ENCODE data around the gene SPHK2.
"Not testable (repeated sequence)": the region's sequence is repeated elsewhere in the genome, so short reads cannot be mapped to it uniquely, and the experiment has no call there.

The SPHK2 gene

DNA sequence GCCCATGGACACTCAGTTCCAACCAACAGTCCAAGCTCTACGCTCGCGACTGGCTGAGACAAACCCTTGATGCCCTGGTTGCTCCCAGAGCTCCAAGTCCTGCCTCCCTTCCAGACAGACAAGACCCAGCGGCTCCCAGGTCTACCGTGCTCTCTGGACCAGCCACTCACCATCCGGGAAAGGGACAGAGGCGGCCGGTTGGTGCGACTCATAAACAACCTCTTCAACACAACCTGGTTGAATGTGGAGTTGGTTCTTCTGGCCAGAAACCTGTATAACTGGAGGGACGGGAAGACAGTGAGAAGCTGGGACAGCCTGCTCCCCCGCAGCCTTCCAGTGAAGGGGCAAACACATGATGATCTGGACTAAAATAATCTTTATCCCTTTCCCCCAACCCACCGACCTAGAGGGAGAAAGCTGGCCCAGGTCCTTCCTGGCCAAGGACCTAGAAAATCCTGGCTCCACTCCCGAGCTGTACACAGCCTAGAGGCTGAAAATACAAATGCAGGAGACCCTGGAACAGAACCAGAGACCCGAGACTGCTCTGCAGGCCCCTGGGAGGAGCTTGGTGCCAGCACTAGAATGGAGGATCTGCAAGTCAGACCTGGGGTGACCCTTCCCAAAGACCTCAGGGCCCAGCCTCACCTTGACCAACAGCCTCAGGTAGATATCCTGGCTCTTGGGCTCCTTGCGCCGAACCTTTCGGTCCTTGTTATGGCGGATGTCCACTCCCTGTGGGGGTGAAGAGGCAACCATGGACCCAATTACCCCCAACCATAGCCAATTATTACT, 2.0 kb upstream of the SPHK2 start:
- DNase-seq, result no peak
- in situ Hi-C loops (cut with MboI; ENCODE audit: low pct_unique_long_range_greater_than_20kb, low sequenced_read_pairs), result no loop called here

DNA sequence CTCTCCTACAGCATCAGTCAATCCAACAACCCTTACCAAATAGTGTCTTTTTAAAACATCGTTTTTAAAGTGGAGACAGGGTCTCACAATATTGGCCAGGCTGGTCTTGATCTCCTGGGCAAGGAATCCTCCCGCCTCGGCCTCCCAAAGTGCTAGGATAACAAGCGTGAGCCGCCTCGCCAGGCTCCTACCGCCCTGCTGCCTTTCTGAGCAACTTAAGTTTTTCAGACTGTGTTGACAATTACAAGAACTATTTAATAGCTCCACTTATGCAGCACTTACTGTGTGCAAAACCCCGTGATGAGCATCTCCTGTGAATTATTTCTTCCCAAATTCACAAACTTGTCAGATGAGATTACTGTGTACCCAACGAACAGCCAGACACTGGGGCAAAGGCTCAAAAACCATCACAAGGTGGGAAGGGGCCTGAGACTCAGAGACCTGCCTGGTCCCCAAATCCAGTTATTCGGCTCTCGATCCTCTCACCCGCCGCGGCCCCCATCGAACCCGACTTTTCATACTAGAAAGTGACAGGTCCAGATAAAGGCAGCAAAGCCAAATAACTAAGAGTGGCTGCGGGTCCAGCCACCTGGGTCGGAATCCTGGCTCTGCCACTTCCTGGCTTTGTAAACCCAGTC, 909 bp upstream of the SPHK2 start:
- in situ Hi-C loops (cut with MboI; ENCODE audit: low pct_unique_long_range_greater_than_20kb, low sequenced_read_pairs), result no loop called here
- no peak for DNase-seq

DNA sequence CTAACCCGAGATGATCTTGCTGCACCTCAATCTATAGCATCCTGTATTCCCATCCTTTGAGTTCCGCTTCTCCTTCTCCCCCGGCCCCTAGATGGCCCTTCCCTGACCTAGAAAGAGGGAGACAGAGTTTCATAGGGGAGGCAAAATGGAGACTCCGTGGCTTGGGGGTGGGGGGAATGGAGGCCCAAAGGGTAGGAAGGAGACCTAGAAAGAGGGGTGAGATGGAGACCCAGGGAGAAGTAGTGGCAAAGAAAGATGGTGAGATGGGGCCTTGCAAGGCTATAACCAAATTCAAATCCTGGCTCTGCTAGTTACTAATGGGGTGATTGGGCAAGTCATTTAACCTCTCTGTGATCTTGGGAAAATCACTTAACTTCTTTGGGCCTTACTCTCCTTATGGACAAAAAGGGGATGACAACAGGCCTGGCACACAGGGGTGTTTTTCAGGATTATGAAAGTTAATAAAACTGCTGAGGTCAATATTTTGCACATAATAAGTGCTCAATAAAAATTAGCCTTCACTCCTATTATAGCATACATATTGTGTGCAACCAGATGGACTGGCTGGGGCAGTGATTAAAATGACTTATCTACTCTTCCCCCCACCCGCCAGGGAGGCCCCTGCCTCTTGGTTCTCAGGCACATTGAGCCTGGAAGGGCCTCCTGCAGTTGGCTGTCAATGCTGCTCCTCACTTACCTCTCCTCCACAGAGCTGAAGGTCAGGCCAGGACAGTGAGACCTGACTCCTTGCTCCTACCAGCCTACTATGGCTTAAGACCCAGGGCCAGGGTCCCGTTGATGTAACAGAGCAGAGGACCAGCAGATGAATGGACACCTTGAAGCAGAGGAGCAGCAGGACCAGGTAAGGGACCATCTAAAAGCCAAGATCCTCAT, 633 bp downstream of the SPHK2 start:
- in situ Hi-C loops (cut with MboI; ENCODE audit: low pct_unique_long_range_greater_than_20kb, low sequenced_read_pairs), result no loop called here
- no peak for DNase-seq

DNA sequence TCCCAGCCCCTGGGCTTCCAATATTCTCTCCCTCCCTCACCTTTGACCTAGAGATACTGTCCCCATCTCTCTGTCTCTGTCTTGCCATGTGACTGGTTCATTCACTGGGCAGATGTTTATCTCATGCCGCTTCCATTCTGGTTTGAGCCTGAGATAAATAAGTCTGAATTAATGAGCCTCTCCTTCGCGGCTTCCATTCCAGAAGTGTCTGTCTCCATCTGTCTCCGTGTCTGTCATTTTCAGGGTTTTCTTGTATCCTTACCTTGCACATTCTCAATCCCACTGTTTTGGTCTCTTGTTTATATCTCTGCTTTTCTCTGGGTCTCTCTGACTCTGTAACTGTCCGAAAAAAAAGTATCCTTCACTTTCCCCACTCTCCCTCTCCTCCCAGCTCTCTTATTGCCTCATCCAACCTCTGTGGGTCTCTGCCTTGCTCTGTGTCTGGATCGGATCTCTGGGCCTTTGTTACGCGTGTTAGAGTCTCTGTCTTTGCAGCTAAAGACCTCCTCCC, 4.3 kb downstream of the SPHK2 start:
- in situ Hi-C loops (cut with MboI; ENCODE audit: low pct_unique_long_range_greater_than_20kb, low sequenced_read_pairs), result no loop called here

DNA sequence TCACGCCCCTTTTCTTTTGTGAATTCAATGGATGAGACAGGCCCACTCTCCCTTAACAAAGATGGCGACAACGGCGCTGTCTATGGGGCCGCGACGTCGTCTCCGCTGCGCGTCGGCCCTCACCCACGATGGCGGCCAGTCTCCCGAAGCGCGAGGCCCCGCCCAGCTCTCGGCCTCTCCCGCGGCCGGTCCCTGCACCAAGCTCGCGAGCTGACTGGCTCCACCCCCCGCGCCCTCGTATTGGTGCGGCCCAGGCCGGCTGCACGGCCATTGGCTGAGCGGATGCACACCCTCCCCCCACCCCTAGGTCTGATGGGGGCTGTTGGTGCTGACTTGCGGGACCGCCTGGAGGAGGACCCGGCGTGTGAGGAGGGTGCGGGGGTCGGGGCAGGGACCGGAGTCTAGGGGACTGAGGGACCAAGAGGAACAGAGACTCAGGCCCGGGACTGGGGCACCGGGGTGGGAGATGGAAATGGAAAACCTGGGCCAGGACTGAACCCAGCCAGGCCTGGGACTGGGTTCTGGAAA, 4.8 kb downstream of the SPHK2 start:
- peak; percentile 97 for DNase-seq
- in situ Hi-C loops (cut with MboI; ENCODE audit: low pct_unique_long_range_greater_than_20kb, low sequenced_read_pairs), result no loop called here

More for the DNA sequence above, 4.3 kb downstream of the SPHK2 start:
- no peak for DNase-seq

DNA sequence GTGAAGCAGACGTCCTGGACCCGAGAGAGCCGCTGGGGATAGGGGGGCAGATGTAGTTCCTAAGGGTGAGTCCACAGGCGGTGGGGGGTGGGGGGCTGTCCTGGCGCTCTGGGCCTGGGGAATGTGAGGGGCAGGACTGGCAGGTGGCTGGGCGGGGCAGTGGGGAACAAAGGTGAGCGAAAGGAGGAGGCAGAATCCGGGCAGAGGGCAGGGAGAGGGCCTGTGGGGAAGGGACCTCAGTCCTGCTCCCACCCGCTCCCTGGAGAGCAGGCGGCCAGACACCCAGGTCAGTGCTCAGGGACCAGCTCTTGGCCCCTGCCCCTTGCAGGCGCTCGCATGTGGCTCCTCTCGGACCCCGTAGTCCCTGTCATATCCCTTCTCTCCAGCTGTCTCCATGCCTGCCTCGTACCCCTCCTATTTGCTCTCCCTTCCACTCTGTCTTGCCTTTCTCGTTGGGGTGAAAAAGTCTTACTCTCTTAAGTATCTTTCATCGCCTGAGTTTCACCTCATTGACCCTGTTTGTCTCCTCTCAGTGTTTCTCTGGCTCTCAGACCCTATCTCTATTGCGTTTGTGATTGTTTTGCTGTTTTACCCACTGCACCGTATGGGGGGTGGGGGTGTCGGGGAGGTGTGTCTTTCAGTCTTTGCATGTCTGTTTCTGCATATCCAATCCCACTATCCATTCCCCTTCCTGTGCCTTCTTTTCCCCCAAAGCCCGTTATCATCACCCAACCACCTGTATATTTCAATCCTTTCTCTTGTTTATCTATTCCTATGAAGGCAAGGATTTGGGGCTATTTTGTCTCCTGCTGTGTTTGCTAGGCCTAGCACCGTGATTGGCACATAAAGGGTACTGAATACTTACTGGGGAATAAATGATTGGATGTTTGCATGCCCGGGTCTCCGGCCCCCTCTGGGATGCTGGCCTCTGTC, 5.8 kb downstream of the SPHK2 start:
- in situ Hi-C loops (cut with MboI; ENCODE audit: low pct_unique_long_range_greater_than_20kb, low sequenced_read_pairs), result no loop called here

DNA sequence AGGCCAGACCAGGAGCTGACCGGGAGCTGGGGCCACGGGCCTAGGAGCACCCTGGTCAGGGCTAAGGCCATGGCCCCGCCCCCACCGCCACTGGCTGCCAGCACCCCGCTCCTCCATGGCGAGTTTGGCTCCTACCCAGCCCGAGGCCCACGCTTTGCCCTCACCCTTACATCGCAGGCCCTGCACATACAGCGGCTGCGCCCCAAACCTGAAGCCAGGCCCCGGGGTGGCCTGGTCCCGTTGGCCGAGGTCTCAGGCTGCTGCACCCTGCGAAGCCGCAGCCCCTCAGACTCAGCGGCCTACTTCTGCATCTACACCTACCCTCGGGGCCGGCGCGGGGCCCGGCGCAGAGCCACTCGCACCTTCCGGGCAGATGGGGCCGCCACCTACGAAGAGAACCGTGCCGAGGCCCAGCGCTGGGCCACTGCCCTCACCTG, 6.6 kb downstream of the SPHK2 start:
- in situ Hi-C loops (cut with MboI; ENCODE audit: low pct_unique_long_range_greater_than_20kb, low sequenced_read_pairs), result no loop called here

More for the DNA sequence above, 5.8 kb downstream of the SPHK2 start:
- no peak for DNase-seq

DNA sequence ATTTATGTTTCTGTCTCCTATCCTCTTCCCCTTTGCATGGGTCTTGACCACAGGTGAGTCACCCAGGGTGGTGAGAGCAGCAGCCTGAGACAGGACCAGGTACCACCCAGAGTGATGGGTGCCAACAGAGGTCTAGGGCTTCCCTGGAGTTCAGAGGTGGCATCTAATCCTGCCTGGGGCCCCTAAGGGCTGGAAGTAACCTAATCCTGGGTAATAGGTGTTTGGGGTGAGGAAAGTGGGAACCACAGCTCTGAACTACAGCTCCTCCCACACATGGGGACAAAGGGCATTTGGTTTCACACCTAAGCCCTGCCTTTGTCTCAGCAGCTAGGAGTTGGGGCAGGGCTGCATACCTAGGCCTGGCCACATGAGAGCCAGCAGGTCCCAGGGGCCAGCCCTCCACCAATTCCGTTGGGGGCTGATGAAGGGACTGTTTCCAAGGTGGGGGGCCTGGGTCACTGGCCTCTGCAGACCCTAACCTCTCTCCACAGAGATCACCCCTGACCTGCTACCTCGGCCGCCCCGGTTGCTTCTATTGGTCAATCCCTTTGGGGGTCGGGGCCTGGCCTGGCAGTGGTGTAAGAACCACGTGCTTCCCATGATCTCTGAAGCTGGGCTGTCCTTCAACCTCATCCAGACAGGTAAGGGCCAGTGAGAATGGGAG, 8.0 kb downstream of the SPHK2 start:
- DNase-seq, result no peak
- in situ Hi-C loops (cut with MboI; ENCODE audit: low pct_unique_long_range_greater_than_20kb, low sequenced_read_pairs), result no loop called here

More for the DNA sequence above, 6.6 kb downstream of the SPHK2 start:
- DNase-seq, result no peak

DNA sequence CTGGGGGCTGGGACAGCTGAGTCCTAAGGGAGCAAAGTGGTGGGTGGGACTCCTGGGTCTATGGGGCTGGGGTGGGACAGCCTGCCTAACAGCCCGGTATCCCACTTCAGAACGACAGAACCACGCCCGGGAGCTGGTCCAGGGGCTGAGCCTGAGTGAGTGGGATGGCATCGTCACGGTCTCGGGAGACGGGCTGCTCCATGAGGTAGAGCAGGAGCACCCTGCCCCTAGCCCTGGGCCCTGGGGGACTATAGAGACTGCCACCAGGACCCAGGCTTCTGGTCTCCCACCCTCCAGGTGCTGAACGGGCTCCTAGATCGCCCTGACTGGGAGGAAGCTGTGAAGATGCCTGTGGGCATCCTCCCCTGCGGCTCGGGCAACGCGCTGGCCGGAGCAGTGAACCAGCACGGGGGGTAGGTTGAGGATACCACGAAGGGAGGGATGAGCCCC, 8.6 kb downstream of the SPHK2 start:
- DNase-seq, result no peak
- in situ Hi-C loops (cut with MboI; ENCODE audit: low pct_unique_long_range_greater_than_20kb, low sequenced_read_pairs), result no loop called here

DNA sequence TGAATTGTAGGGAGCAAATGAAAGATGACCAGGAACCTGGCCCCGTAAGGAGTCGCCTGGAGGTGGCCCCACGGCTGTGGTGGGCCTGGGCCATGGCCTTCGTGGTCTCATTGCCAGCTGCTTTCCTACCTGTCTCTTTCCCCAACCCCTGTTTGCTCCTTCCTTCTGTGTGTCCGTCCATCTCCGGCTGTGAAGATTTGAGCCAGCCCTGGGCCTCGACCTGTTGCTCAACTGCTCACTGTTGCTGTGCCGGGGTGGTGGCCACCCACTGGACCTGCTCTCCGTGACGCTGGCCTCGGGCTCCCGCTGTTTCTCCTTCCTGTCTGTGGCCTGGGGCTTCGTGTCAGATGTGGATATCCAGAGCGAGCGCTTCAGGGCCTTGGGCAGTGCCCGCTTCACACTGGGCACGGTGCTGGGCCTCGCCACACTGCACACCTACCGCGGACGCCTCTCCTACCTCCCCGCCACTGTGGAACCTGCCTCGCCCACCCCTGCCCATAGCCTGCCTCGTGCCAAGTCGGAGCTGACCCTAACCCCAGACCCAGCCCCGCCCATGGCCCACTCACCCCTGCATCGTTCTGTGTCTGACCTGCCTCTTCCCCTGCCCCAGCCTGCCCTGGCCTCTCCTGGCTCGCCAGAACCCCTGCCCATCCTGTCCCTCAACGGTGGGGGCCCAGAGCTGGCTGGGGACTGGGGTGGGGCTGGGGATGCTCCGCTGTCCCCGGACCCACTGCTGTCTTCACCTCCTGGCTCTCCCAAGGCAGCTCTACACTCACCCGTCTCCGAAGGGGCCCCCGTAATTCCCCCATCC, 9.4 kb downstream of the SPHK2 start:
- in situ Hi-C loops (cut with MboI; ENCODE audit: low pct_unique_long_range_greater_than_20kb, low sequenced_read_pairs), result no loop called here
- no peak for DNase-seq

DNA sequence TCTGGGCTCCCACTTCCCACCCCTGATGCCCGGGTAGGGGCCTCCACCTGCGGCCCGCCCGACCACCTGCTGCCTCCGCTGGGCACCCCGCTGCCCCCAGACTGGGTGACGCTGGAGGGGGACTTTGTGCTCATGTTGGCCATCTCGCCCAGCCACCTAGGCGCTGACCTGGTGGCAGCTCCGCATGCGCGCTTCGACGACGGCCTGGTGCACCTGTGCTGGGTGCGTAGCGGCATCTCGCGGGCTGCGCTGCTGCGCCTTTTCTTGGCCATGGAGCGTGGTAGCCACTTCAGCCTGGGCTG, 9.9 kb downstream of the SPHK2 start:
- DNase-seq, result no peak
- in situ Hi-C loops (cut with MboI; ENCODE audit: low pct_unique_long_range_greater_than_20kb, low sequenced_read_pairs), result no loop called here

DNA sequence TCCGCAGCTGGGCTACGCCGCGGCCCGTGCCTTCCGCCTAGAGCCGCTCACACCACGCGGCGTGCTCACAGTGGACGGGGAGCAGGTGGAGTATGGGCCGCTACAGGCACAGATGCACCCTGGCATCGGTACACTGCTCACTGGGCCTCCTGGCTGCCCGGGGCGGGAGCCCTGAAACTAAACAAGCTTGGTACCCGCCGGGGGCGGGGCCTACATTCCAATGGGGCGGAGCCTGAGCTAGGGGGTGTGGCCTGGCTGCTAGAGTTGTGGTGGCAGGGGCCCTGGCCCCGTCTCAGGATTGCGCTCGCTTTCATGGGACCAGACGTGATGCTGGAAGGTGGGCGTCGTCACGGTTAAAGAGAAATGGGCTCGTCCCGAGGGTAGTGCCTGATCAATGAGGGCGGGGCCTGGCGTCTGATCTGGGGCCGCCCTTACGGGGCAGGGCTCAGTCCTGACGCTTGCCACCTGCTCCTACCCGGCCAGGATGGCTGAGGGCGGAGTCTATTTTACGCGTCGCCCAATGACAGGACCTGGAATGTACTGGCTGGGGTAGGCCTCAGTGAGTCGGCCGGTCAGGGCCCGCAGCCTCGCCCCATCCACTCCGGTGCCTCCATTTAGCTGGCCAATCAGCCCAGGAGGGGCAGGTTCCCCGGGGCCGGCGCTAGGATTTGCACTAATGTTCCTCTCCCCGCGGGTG, 10.4 kb downstream of the SPHK2 start:
- in situ Hi-C loops (cut with MboI; ENCODE audit: low pct_unique_long_range_greater_than_20kb, low sequenced_read_pairs), result no loop called here
- no peak for DNase-seq

DNA sequence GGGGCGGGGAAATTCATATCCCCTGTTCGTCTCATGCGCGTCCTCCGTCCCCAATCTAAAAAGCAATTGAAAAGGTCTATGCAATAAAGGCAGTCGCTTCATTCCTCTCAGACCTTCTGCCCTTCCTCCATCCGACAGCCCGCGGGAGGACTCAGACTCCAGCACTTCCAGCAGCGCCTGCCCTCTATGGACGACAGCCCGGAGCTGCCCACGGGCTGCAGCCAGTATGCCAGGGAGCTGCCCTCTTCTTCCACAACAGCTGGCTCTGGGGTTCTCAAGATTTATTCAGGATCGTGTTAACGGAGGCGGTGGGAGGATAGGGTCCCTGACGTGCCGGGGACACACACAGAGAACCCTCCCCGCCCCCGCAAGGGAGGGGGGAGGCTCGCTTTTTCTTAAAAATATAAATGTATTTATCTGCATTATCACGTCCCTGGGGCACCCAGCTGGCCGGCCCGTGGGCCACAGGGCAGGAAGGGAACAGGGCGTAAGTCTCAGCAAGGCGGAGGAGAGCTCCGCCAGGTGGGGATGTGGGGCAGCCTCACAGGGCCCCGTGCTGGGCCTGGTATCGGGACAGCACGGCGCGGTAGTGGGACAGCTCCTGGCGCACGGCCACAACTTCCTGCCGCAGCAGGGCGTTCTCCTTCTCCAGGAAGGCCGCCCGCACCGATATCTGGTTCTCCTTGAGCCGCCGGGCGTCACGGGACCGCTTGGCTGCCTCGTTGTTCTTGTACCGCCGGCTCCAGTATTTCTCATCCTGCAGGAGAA, 11.2 kb downstream of the SPHK2 start:
- in situ Hi-C loops (cut with MboI; ENCODE audit: low pct_unique_long_range_greater_than_20kb, low sequenced_read_pairs), result no loop called here
- no peak for DNase-seq

DNA sequence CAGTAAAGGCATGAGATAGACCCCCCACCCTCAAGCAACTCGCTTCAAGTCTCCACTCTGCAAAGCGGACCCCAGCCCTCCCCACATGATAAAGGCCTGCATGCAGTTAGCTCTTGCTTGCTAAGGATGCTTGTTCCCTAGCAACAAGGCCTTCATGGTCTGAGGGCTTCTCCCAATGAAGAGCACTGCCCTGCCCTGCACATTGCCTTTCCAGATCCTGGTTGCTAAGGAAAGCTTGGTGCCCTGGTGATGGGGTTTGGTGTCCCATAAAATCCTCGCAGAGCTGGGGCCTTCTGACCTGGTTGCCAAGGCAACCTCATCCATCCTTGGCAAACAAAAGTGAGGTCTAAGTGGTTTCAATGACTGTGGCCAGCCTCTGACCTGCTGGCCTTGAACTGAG, 11.9 kb downstream of the SPHK2 start:
- DNase-seq, result no peak
- in situ Hi-C loops (cut with MboI; ENCODE audit: low pct_unique_long_range_greater_than_20kb, low sequenced_read_pairs), result no loop called here

DNA sequence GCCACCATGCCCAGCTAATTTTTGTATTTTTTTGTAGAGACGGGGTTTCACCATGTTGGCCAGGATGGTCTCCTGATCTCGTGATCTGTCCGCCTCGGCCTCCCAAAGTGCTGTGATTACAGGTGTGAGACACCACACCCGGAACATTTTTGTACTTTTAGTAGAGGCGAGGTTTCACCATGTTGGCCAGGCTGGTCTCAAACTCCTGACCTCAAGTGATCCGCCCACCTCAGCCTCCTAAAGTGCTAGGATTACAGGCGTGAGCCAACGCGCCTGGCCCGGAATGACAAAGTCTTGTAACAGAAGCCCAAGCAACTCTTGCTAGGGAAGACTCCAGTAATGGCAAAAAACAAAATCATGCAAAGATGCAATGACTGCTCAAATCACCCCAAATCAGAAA, 13.0 kb downstream of the SPHK2 start:
- DNase-seq; in situ Hi-C loops (cut with MboI; ENCODE audit: low pct_unique_long_range_greater_than_20kb, low sequenced_read_pairs): not testable (repeated sequence)

DNA sequence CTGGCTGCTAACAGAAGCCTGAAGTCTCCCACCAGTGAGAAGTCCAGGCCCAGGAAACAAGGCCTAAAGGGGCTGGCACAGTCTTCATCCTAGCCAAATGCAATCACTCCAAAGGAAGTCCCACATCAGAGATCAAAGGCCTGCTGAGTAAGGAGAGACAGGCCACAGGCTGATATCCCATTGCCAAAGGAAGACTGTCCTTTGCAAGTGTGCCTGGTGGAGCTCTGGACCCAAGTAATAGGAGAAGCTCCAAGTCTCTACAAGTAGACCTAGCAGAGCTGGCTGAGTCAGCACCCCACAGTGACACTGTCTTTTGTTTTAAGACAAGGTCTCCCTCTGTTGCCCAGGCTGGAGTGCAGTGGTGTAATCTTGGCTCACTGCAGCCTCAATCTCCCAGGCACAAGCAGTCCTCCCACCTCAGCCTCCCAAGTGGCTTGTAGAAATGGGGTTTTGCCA, 13.4 kb downstream of the SPHK2 start:
- in situ Hi-C loops (cut with MboI; ENCODE audit: low pct_unique_long_range_greater_than_20kb, low sequenced_read_pairs), result no loop called here
- no peak for DNase-seq

Measured in KBM-7 (cell line).